HepG2 (cell line): ENCODE results near the gene SCYGR8. TPM values are rescaled to one million over a fixed set of nuclear protein-coding genes. Genes with fewer than 3 reads are reported as not detected.

Source experiments
- ATAC-seq: fragments of 200-7000 bp; cut with Tn5 transposase; 3 replicates; pipeline ENCODE4 v1.9.1; 2020; ENCODE audit warnings: mild to moderate bottlenecking, moderate library complexity
- BruUV-seq: library from RNA; stranded (reverse); fragments of 400-500 nt; replicated peaks from 2 replicates; lab custom pipeline; 2021; lab: Mats Ljungman, UMichigan
- CTCF ChIA-PET: fragments of 300-600 bp; formaldehyde crosslinking; extraction: SDS; loops from one replicate; lab custom pipeline; 2021; ENCODE audit warnings: low total read pairs, inconsistent platforms, low intra/inter-chr PET ratio; lab: Yijun Ruan, JAX
- POLR2A ChIA-PET: fragments of 350-600 bp; sonication (Branson Sonifier 250); formaldehyde crosslinking; loops from one replicate; lab custom pipeline; 2020; ENCODE audit warnings: antibody characterized with exemption, inconsistent platforms; lab: Yijun Ruan, JAX
- DNase-seq: peaks from one replicate; pipeline ENCODE4 v3.0.0-alpha.2; 2015; ENCODE audit warnings: low spot score
- FAIRE-seq: peaks from 3 replicates; lab custom pipeline; 2011; peaks lifted over from hg19 to GRCh38; lab: Jason Lieb, UNC
- H2AFZ ChIP-seq: one replicate; pipeline ENCODE4 v1.6.1; 2011; ENCODE audit warnings: low read length, inconsistent platforms
- H3K27ac ChIP-seq: fragments of 300-600 bp; 3 replicates; pipeline ENCODE4 v1.8.0; 2011; ENCODE audit warnings: mixed run types, mild to moderate bottlenecking, mixed read lengths, low read length, inconsistent platforms; ENCODE audit not compliant: insufficient read depth; ENCODE audit errors: extremely low read length
- H3K27me3 ChIP-seq, 2 experiments: fragments of 200-600 bp in 1 of 2; 2 replicates in 1 of 2; 3 replicates in 1 of 2; pipeline versions ENCODE4 v1.6.0 to v1.8.0; 2011; ENCODE audit warnings: low read length in 2 of 2, mild to moderate bottlenecking in 2 of 2, moderate library complexity in 2 of 2, inconsistent platforms in 1 of 2; ENCODE audit not compliant: insufficient read depth in 2 of 2, control insufficient read depth in 1 of 2
- H3K36me3 ChIP-seq, 2 experiments: fragments of 200-600 bp in 1 of 2; replicated peaks in 1 of 2; 2 replicates in 1 of 2; 3 replicates in 1 of 2; pipeline versions ENCODE4 v1.5.1 to v1.8.0; 2011; ENCODE audit warnings: low read length in 2 of 2, inconsistent platforms in 1 of 2; ENCODE audit not compliant: insufficient read depth in 2 of 2, control insufficient read depth in 1 of 2
- H3K4me1 ChIP-seq: 2 replicates; pipeline ENCODE4 v1.5.1; 2012; ENCODE audit warnings: low read length, inconsistent platforms; ENCODE audit not compliant: insufficient read depth
- H3K4me2 ChIP-seq: 2 replicates; pipeline ENCODE4 v1.6.0; 2011; ENCODE audit warnings: low read depth, low read length, inconsistent platforms
- H3K4me3 ChIP-seq, 3 experiments: fragments of 200-600 bp in 1 of 3; sonication (generic), shearing (Covaris generic) in 1 of 3; replicated peaks in 1 of 3; 2 replicates each; pipeline ENCODE4 v1.5.1; 2011 to 2016; ENCODE audit warnings: low read length in 3 of 3, inconsistent platforms in 2 of 3, low read depth in 2 of 3, mild to moderate bottlenecking in 2 of 3, control low read depth in 1 of 3, mixed read lengths in 1 of 3; ENCODE audit not compliant: insufficient read depth in 1 of 3
- H3K79me2 ChIP-seq: one replicate; pipeline ENCODE4 v1.6.1; 2011; ENCODE audit warnings: low read length, inconsistent platforms; ENCODE audit not compliant: insufficient read depth
- H3K9ac ChIP-seq: 2 replicates; pipeline ENCODE4 v1.6.0; 2011; ENCODE audit warnings: mild to moderate bottlenecking, low read depth, low read length, inconsistent platforms; ENCODE audit not compliant: insufficient read depth
- H3K9me3 ChIP-seq: 2 replicates; pipeline ENCODE4 v1.5.1; 2012; ENCODE audit warnings: mild to moderate bottlenecking, low read length
- H4K20me1 ChIP-seq: 2 replicates; pipeline ENCODE4 v1.6.0; 2011; ENCODE audit warnings: inconsistent platforms, mild to moderate bottlenecking, low read length, moderate library complexity; ENCODE audit not compliant: insufficient read depth
- KLF12 ChIP-seq: sonication (generic); formaldehyde crosslinking; IDR thresholded peaks from 2 replicates; pipeline ENCODE4 v1.4.0; 2020; ENCODE audit warnings: missing genetic modification reagents, borderline replicate concordance
- RXRA ChIP-seq: sonication (generic); formaldehyde crosslinking; IDR thresholded peaks from 2 replicates; pipeline ENCODE4 v1.5.1; 2020; ENCODE audit warnings: missing genetic modification reagents
- SAP130 ChIP-seq: IDR thresholded peaks from 2 replicates; pipeline ENCODE4 v1.6.1; 2016; ENCODE audit warnings: low read depth
- SRSF4 ChIP-seq: fragments of 200-400 bp; formaldehyde crosslinking; IDR thresholded peaks from one replicate; pipeline ENCODE4 v1.6.1; 2018; ENCODE audit warnings: mild to moderate bottlenecking, low read depth, low read length, moderate library complexity; ENCODE audit not compliant: poor library complexity, severe bottlenecking
- ZNF263 ChIP-seq: sonication (generic); formaldehyde crosslinking; IDR thresholded peaks from 2 replicates; pipeline ENCODE4 v1.4.0; 2020; ENCODE audit warnings: missing genetic modification reagents
- ZNF281 ChIP-seq: sonication (generic); formaldehyde crosslinking; IDR thresholded peaks from 2 replicates; pipeline ENCODE4 v1.4.0; 2020; ENCODE audit warnings: missing genetic modification reagents, borderline replicate concordance
- ZNF329 ChIP-seq: sonication (generic); formaldehyde crosslinking; IDR thresholded peaks from 2 replicates; pipeline ENCODE4 v1.9.0; 2021; ENCODE audit warnings: low read depth, mild to moderate bottlenecking, missing genetic modification reagents
- ZNF660 ChIP-seq: sonication (generic); formaldehyde crosslinking; IDR thresholded peaks from 2 replicates; pipeline ENCODE4 v1.5.1; 2020; ENCODE audit warnings: mild to moderate bottlenecking, low read depth, missing genetic modification reagents, borderline replicate concordance
- WGBS: methylation state at CpG from one replicate; pipeline ENCODE4 v1.1.6; 2017; ENCODE audit warnings: low lambda C conversion rate; 5-methylcytosine and 5-hydroxymethylcytosine counted together
- in situ Hi-C: cut with HindIII; loops from 2 replicates; pipeline ENCODE4 v1.10.0; 2017; ENCODE audit warnings: low pct_unique_long_range_greater_than_20kb; ENCODE audit not compliant: extremely low pct_ligation_motif_present
- intact Hi-C: fragments of 100-400 bp; cut with micrococcal nuclease; formaldehyde crosslinking; loops from one replicate; pipeline ENCODE4 v1.10.0; 2022; ENCODE audit not compliant: unreplicated experiment
- polyA plus RNA-seq, 8 experiments: library from polyadenylated mRNA; depleted of rRNA in 3 of 8; stranded (reverse) in 7 of 8; unstranded in 1 of 8; fragments of >200 nt; fragmentation: Illumina TruSeq in 4 of 8; extraction: Trizol in 4 of 8; gene quantifications; 2 replicates each; pipeline versions ENCODE4 v1.2.1 to v1.2.3, GENCODE V29; 2011 to 2016; ENCODE audit warnings: low read depth in 4 of 8, missing spikeins in 1 of 8, mixed read lengths in 1 of 8; ENCODE audit not compliant: insufficient read depth in 1 of 8
- total RNA-seq, 5 experiments: library from RNA; depleted of rRNA; stranded (reverse); fragments of >200 nt; fragmentation: Illumina TruSeq; extraction: Trizol; gene quantifications; 2 replicates each; pipeline ENCODE4 v1.2.3, GENCODE V29; 2016; ENCODE audit warnings: low read depth in 1 of 5
- TF ChIP-seq, protein P1 (sequence below): sonication (generic); formaldehyde crosslinking; IDR thresholded peaks from 2 replicates; pipeline ENCODE4 v1.4.0; 2020; ENCODE audit warnings: missing genetic modification reagents, borderline replicate concordance

The SCYGR8 gene
- total and polyA plus RNA-seq, 2 of the 13 experiments (the other 11 are each of a cell fraction or from before 2014, with no cell fraction given), result not detected

DNA sequence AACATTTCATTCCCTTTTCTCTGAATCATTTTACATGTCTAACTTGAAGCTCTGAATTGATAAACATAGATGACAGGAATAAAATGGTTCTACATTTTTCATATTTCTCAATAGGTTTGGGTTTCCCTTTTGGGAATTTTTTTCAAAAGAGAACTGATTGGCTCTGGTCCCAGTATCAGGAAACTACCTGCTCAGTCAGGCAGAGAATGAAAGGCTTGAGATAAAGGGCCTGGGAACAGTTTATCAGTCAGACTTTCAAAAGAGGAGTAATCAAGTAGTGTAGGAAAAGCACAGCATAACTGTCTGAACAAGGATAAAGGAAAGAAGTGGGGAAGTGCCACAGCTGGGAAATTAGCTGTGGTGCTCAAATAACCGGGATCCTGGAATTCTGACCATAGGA, 39.6 kb downstream of the SCYGR8 start:
- Histone ChIP-seq H3K4me3 (no peak overlapping the region), H3K4me1 (peaks cover 19% of the 10 kb centered on the region), H3K9me3 (no peaks in the 10 kb centered on the region), H3K36me3 (no peaks in the 10 kb centered on the region), H3K9ac (no peak overlapping the region), H3K79me2 (no peaks in the 10 kb centered on the region), H3K4me2 (no peak overlapping the region), H3K27me3 (peaks cover 0 to 9% of the 10 kb centered on the region in 2 experiments; a peak in 3 of 5 replicates), H4K20me1 (no peaks in the 10 kb centered on the region), H2AFZ (no peak overlapping the region), H3K27ac (no peak overlapping the region)
- no peak for TF ChIP-seq ZNF263 (CRISPR knock-in tag)
- TF ChIP-seq, protein P1, sequence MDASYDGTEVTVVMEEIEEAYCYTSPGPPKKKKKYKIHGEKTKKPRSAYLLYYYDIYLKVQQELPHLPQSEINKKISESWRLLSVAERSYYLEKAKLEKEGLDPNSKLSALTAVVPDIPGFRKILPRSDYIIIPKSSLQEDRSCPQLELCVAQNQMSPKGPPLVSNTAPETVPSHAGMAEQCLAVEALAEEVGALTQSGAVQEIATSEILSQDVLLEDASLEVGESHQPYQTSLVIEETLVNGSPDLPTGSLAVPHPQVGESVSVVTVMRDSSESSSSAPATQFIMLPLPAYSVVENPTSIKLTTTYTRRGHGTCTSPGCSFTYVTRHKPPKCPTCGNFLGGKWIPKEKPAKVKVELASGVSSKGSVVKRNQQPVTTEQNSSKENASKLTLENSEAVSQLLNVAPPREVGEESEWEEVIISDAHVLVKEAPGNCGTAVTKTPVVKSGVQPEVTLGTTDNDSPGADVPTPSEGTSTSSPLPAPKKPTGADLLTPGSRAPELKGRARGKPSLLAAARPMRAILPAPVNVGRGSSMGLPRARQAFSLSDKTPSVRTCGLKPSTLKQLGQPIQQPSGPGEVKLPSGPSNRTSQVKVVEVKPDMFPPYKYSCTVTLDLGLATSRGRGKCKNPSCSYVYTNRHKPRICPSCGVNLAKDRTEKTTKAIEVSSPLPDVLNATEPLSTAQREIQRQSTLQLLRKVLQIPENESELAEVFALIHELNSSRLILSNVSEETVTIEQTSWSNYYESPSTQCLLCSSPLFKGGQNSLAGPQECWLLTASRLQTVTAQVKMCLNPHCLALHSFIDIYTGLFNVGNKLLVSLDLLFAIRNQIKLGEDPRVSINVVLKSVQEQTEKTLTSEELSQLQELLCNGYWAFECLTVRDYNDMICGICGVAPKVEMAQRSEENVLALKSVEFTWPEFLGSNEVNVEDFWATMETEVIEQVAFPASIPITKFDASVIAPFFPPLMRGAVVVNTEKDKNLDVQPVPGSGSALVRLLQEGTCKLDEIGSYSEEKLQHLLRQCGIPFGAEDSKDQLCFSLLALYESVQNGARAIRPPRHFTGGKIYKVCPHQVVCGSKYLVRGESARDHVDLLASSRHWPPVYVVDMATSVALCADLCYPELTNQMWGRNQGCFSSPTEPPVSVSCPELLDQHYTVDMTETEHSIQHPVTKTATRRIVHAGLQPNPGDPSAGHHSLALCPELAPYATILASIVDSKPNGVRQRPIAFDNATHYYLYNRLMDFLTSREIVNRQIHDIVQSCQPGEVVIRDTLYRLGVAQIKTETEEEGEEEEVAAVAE (CRISPR knock-in tag), result no peak
- TF ChIP-seq ZNF329 (CRISPR knock-in tag), result no peak
- no peak for TF ChIP-seq ZNF660
- no peak for TF ChIP-seq SAP130 (CRISPR knock-in tag)
- TF ChIP-seq KLF12, result no peak
- no peak for TF ChIP-seq SRSF4
- TF ChIP-seq ZNF281 (CRISPR knock-in tag), result no peak
- no peak for TF ChIP-seq RXRA
- BruUV-seq, result no TSS peak
- FAIRE-seq, result no peak
- ATAC-seq, result no peak
- in situ Hi-C loops, result no loop called here
- ChIA-PET CTCF (no interaction called here), POLR2A (no interaction called here)
- 3% methylated on average over 1 of the region's 1 CpG for WGBS
- DNase-seq, result no peak
- intact Hi-C loops, result no loop called here
